Pons (tissue), 1 donor: ENCODE results near the gene SFXN5.

Experiments
- DNase-seq: peaks from one replicate; pipeline ENCODE4 v3.0.0-alpha.2; 2016; ENCODE audit warnings: low spot score

The SFXN5 gene

GRCh38 chr2:72897785-72898584 is 173.5 kb downstream of the SFXN5 start:
- DNase-seq = no peak

GRCh38 chr2:72896446-72896845 is 175.1 kb downstream of the SFXN5 start:
- no peak for DNase-seq

- no peak for DNase-seq
Measured at GRCh38 chr2:72895759-72896281, 175.7 kb downstream of the SFXN5 start.

- no peak for DNase-seq
Measured at GRCh38 chr2:72895154-72895553, 176.4 kb downstream of the SFXN5 start.

- no peak for DNase-seq
Measured at GRCh38 chr2:72894514-72894913, 177.0 kb downstream of the SFXN5 start.

GRCh38 chr2:72893594-72894319 is 177.8 kb downstream of the SFXN5 start:
- DNase-seq = no peak

GRCh38 chr2:72892506-72893173 is 178.9 kb downstream of the SFXN5 start:
- peak; percentile 65 for DNase-seq
